Kidney epithelial cell (primary cell): Measurements from ENCODE around the gene ZMPSTE24. TPM values are rescaled to one million over a fixed set of nuclear protein-coding genes. Genes with fewer than 3 reads are reported as not detected.

ENCODE experiments used
- DNase-seq: peaks from one replicate; pipeline ENCODE4 v3.0.0-alpha.2; 2010; ENCODE audit warnings: low read depth
- H3K27me3 ChIP-seq: 2 replicates; pipeline ENCODE4 v1.6.0; 2011; ENCODE audit warnings: low read length; ENCODE audit not compliant: control insufficient read depth, insufficient read depth
- H3K36me3 ChIP-seq: 2 replicates; pipeline ENCODE4 v1.5.1; 2011; ENCODE audit warnings: low read length; ENCODE audit not compliant: control insufficient read depth, insufficient read depth
- H3K4me3 ChIP-seq: 2 replicates; pipeline ENCODE4 v1.5.1; 2011; ENCODE audit warnings: low read depth, mild to moderate bottlenecking, control low read depth, low read length
- total RNA-seq: library from RNA; depleted of rRNA; stranded (reverse); fragments of >200 nt; gene quantifications from 2 replicates; pipeline ENCODE4 v1.2.3, GENCODE V29; 2015
- TF ChIP-seq, protein P1 (sequence below): IDR thresholded peaks from 2 replicates; pipeline ENCODE4 v1.5.1; 2011; ENCODE audit warnings: mild to moderate bottlenecking, moderate library complexity, low read length, control low read depth, inconsistent platforms; ENCODE audit not compliant: insufficient read depth, poor library complexity, severe bottlenecking

Gene ZMPSTE24
- total RNA-seq, 1 donor from 2014 or later: 56.3 TPM

DNA sequence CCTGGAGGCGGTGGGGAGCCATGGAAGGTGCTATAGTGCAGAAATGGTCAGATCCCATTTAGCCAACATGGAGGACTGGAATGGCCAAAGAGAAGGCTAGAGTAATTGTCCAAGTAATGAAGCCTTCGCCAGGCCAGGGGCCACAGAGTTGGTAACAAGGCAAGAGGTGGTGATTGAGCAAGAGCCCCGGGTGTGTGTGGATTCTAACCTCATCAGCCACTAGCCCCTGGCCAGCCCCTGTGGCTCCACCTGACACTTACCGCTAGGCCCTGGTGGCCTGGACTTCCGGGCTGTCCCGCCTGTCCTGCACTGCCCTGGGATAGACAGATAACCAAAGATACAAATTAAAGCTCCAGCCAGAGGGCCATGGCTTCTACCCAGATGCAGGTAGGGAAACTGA is 49.1 kb downstream of the ZMPSTE24 start:
- TF ChIP-seq, protein P1, sequence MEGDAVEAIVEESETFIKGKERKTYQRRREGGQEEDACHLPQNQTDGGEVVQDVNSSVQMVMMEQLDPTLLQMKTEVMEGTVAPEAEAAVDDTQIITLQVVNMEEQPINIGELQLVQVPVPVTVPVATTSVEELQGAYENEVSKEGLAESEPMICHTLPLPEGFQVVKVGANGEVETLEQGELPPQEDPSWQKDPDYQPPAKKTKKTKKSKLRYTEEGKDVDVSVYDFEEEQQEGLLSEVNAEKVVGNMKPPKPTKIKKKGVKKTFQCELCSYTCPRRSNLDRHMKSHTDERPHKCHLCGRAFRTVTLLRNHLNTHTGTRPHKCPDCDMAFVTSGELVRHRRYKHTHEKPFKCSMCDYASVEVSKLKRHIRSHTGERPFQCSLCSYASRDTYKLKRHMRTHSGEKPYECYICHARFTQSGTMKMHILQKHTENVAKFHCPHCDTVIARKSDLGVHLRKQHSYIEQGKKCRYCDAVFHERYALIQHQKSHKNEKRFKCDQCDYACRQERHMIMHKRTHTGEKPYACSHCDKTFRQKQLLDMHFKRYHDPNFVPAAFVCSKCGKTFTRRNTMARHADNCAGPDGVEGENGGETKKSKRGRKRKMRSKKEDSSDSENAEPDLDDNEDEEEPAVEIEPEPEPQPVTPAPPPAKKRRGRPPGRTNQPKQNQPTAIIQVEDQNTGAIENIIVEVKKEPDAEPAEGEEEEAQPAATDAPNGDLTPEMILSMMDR: no peak
- H3K36me3 ChIP-seq: no peaks in the 10 kb centered on the region
- no peak overlapping the region for H3K4me3 ChIP-seq
- DNase-seq: no peak
- no peaks in the 10 kb centered on the region for H3K27me3 ChIP-seq

GRCh38 chr1:40308036-40308727 is 50.1 kb downstream of the ZMPSTE24 start:
- TF ChIP-seq, protein P1: no peak
- no peak for DNase-seq
- no peak overlapping the region for H3K4me3 ChIP-seq
- no peaks in the 10 kb centered on the region for H3K36me3 ChIP-seq
- no peaks in the 10 kb centered on the region for H3K27me3 ChIP-seq

- no peaks in the 10 kb centered on the region for H3K36me3 ChIP-seq
- DNase-seq: no peak
- no peak overlapping the region for H3K4me3 ChIP-seq
- TF ChIP-seq, protein P1: no peak
- no peaks in the 10 kb centered on the region for H3K27me3 ChIP-seq
Observed at GRCh38 chr1:40309374-40310128, 51.5 kb downstream of the ZMPSTE24 start.

DNA sequence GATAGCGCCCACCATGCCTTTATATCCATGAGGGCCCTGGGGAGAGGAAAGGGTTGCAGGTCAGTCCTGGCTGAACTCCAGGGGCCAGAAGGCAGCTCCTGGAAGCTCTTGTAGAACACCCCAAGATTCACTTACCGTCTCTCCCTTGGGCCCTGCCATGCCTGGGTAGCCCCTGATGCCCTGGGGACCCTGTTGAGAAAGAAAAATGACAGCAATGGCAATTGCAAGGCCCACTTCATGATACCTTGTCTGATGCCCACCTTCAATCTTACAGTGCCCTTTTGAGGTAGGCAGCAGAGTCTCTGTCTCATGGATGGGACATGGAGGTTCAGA is 52.1 kb downstream of the ZMPSTE24 start:
- Histone ChIP-seq H3K36me3 (no peaks in the 10 kb centered on the region), H3K4me3 (no peak overlapping the region), H3K27me3 (no peaks in the 10 kb centered on the region)
- no peak for DNase-seq
- TF ChIP-seq, protein P1: no peak

GRCh38 chr1:40310983-40311642 is 53.1 kb downstream of the ZMPSTE24 start:
- Histone ChIP-seq H3K27me3 (peaks cover 7% of the 10 kb centered on the region), H3K36me3 (no peaks in the 10 kb centered on the region), H3K4me3 (no peak overlapping the region)
- TF ChIP-seq, protein P1: no peak
- no peak for DNase-seq
